NCI-H2081 treated with DMSO at 0.1 percent for 48 hours (cell line): ENCODE measurements around the gene KRTAP23-1.

Experiments used
- DNase-seq: peaks from one replicate; lab custom pipeline; 2025; lab: John Stamatoyannopoulos, UW

KRTAP23-1 gene

GRCh38 chr21:30306884-30307283 lies 41.5 kb downstream of the KRTAP23-1 start:
- DNase-seq, result no peak

- DNase-seq, result no peak
Measured at GRCh38 chr21:30305136-30305535, 43.3 kb downstream of the KRTAP23-1 start.
